Measurements from ENCODE around the gene PLCG1.

Gene PLCG1

GRCh38 chr20:41137614-41138474 is 501 bp downstream of the PLCG1 start:
- no peaks in the 10 kb centered on the region for H3K9me3 ChIP-seq (ENCODE audit: insufficient read depth, low read length)
- H3K27ac ChIP-seq (ENCODE audit: low read depth, low read length), result peak overlapping the region; percentile 50
- peaks cover 46% of the 10 kb centered on the region for H3K79me2 ChIP-seq (ENCODE audit: insufficient read depth, low read length)
- H3F3A ChIP-seq (ENCODE audit: insufficient read depth), result 0 out of 2 replicates have a peak, but pooled peaks cover 5% of the 10 kb centered on the region
- no peaks in the 10 kb centered on the region for H3K36me3 ChIP-seq (ENCODE audit: low read length)
- peak overlapping the region; percentile 72 for H3K4me3 ChIP-seq (ENCODE audit: insufficient read depth, low read length, poor library complexity, severe bottlenecking)
- H4K20me1 ChIP-seq (ENCODE audit: low read depth, low read length), result no peaks in the 10 kb centered on the region; the same call in 1 of the 2 replicates
- H3K27me3 ChIP-seq (ENCODE audit: low read length), result no peaks in the 10 kb centered on the region
- peak overlapping the region; percentile 75 for H3K4me2 ChIP-seq (ENCODE audit: low read depth, low read length, poor library complexity, severe bottlenecking)
- H3K9ac ChIP-seq (ENCODE audit: low read length), result peak overlapping the region; percentile 80
- TF ChIP-seq CTCF (IDR thresholded peaks at IDR 0.05; ENCODE audit: insufficient read depth, low read length, poor library complexity, severe bottlenecking), result no peak
- TF ChIP-seq EZH2phosphoT487 (conservative IDR thresholded peaks at IDR 0.05; ENCODE audit: low read length), result no peak
- no peaks in the 10 kb centered on the region for H3K9me2 ChIP-seq (replicated peaks; ENCODE audit: insufficient read depth, low read length)
- H2AFZ ChIP-seq (ENCODE audit: low read depth, low read length, severe bottlenecking), result peak overlapping the region; percentile 67

GRCh38 chr20:41138475-41139226 is 1.3 kb downstream of the PLCG1 start:
- peak overlapping the region; percentile 75 for H3K4me2 ChIP-seq (ENCODE audit: low read depth, low read length, poor library complexity, severe bottlenecking)
- no peaks in the 10 kb centered on the region for H3K9me3 ChIP-seq (ENCODE audit: insufficient read depth, low read length)
- peaks cover 53% of the 10 kb centered on the region for H3K79me2 ChIP-seq (ENCODE audit: insufficient read depth, low read length)
- no peaks in the 10 kb centered on the region for H3K36me3 ChIP-seq (ENCODE audit: low read length)
- H3K27ac ChIP-seq (ENCODE audit: low read depth, low read length), result peak overlapping the region; percentile 50
- H3K27me3 ChIP-seq (ENCODE audit: low read length), result no peaks in the 10 kb centered on the region
- 0 out of 2 replicates have a peak, but pooled peaks cover 5% of the 10 kb centered on the region for H3F3A ChIP-seq (ENCODE audit: insufficient read depth)
- no peaks in the 10 kb centered on the region for H3K9me2 ChIP-seq (replicated peaks; ENCODE audit: insufficient read depth, low read length)
- H2AFZ ChIP-seq (ENCODE audit: low read depth, low read length, severe bottlenecking), result no peak overlapping the region
- H4K20me1 ChIP-seq (ENCODE audit: low read depth, low read length), result no peaks in the 10 kb centered on the region; the same call in 1 of the 2 replicates
- TF ChIP-seq CTCF (IDR thresholded peaks at IDR 0.05; ENCODE audit: insufficient read depth, low read length, poor library complexity, severe bottlenecking) (no peak), EZH2phosphoT487 (conservative IDR thresholded peaks at IDR 0.05; ENCODE audit: low read length) (no peak)
- peak overlapping the region; percentile 80 for H3K9ac ChIP-seq (ENCODE audit: low read length)
- peak overlapping the region; percentile 72 for H3K4me3 ChIP-seq (ENCODE audit: insufficient read depth, low read length, poor library complexity, severe bottlenecking)

- peaks cover 60% of the 10 kb centered on the region for H3K79me2 ChIP-seq (ENCODE audit: insufficient read depth, low read length)
- H3K36me3 ChIP-seq (ENCODE audit: low read length), result no peaks in the 10 kb centered on the region
- no peaks in the 10 kb centered on the region for H3K9me3 ChIP-seq (ENCODE audit: insufficient read depth, low read length)
- H2AFZ ChIP-seq (ENCODE audit: low read depth, low read length, severe bottlenecking), result no peak overlapping the region
- TF ChIP-seq EZH2phosphoT487 (conservative IDR thresholded peaks at IDR 0.05; ENCODE audit: low read length), result no peak
- no peak for TF ChIP-seq CTCF (IDR thresholded peaks at IDR 0.05; ENCODE audit: insufficient read depth, low read length, poor library complexity, severe bottlenecking)
- no peak overlapping the region for H3K27ac ChIP-seq (ENCODE audit: low read depth, low read length)
- no peaks in the 10 kb centered on the region; the same call in 1 of the 2 replicates for H4K20me1 ChIP-seq (ENCODE audit: low read depth, low read length)
- H3K9me2 ChIP-seq (replicated peaks; ENCODE audit: insufficient read depth, low read length), result no peaks in the 10 kb centered on the region
- peak overlapping the region; percentile 75 for H3K4me2 ChIP-seq (ENCODE audit: low read depth, low read length, poor library complexity, severe bottlenecking)
- no peaks in the 10 kb centered on the region for H3K27me3 ChIP-seq (ENCODE audit: low read length)
- H3K9ac ChIP-seq (ENCODE audit: low read length), result no peak overlapping the region
- 0 out of 2 replicates have a peak, but pooled peaks cover 5% of the 10 kb centered on the region for H3F3A ChIP-seq (ENCODE audit: insufficient read depth)
- H3K4me3 ChIP-seq (ENCODE audit: insufficient read depth, low read length, poor library complexity, severe bottlenecking), result no peak overlapping the region
Observed at GRCh38 chr20:41139227-41140093, 2.1 kb downstream of the PLCG1 start.

All from SU-DHL-6 (cell line).